SJCRH30 (cell line): ENCODE results near the gene NOX4. TPM values are rescaled to one million over a fixed set of nuclear protein-coding genes. Genes with fewer than 3 reads are reported as not detected.

Source experiments
- DNase-seq, 2 experiments: peaks; one replicate each; pipeline ENCODE4 v3.0.0-alpha.2; 2015 to 2020
- H3K27ac ChIP-seq: fragments of 250-450 bp; sonication (Bioruptor Pico); 2 replicates; pipeline ENCODE4 v1.5.1; 2020; ENCODE audit warnings: mild to moderate bottlenecking, moderate library complexity
- H3K27me3 ChIP-seq: fragments of 250-450 bp; sonication (Bioruptor Pico); 2 replicates; pipeline ENCODE4 v1.5.1; 2020; ENCODE audit warnings: mild to moderate bottlenecking, moderate library complexity
- H3K36me3 ChIP-seq: fragments of 250-450 bp; sonication (Bioruptor Pico); 2 replicates; pipeline ENCODE4 v1.5.1; 2020; ENCODE audit warnings: mild to moderate bottlenecking, moderate library complexity
- H3K4me1 ChIP-seq: fragments of 250-450 bp; sonication (Bioruptor Pico); 2 replicates; pipeline ENCODE4 v1.5.1; 2020; ENCODE audit warnings: mild to moderate bottlenecking, moderate library complexity
- H3K4me3 ChIP-seq: fragments of 250-450 bp; sonication (Bioruptor Pico); 2 replicates; pipeline ENCODE4 v1.5.1; 2020; ENCODE audit warnings: mild to moderate bottlenecking, moderate library complexity
- H3K9me3 ChIP-seq: fragments of 250-450 bp; sonication (Bioruptor Pico); replicated peaks from 2 replicates; pipeline ENCODE4 v1.5.1; 2020; ENCODE audit warnings: mild to moderate bottlenecking, moderate library complexity
- total RNA-seq: library from RNA; depleted of rRNA; stranded (reverse); fragments of >200 nt; shearing (Covaris generic); gene quantifications from 2 replicates; pipeline ENCODE4 v1.2.3, GENCODE V29; 2014; rRNA removed

NOX4 gene
- total RNA-seq, result not detected in 2 replicates

DNA sequence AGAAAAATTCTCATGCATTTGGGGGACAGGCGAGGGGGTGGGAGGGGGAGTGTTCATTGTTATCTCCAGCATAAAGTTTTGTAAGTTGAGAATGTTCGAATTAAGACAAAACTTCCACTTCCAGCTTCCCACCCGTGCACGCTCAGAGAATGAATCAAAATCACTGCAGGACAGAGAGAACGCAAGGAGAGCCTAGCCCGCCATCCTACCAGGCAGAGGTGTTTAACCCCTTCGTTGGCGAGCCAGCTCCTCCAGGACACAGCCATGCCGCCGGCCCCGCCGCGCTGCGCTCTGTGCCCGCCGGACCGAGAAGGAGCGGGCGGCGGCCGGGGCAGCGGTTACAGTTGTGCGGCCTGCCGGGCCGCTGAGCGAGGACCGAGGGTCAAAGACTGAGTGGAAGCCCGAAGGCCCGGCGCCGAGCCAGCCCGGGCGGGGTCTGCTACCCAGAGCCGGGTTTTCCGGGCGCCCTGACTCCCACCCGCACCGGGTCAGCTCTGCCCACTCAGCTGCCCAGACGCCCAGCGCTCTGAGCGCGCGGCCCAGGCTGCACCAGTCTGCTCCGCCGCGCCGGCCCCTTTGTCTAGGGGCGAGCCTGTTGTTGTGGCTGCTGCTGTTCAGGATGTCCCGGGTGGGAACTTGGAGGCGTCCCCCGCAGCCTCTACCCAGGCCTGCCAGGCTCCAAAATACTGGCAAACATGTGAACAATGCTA lies at the start of gene NOX4:
NOX4 (minus strand) TSS at position 395 of the 710 bp plus-strand sequence; CDS start at position 266, 129 bp downstream.
- Histone ChIP-seq H3K36me3 (no peaks in the 10 kb centered on the region), H3K27me3 (0 out of 2 replicates have a peak, but pooled peaks cover 4% of the 10 kb centered on the region), H3K4me1 (no peaks in the 10 kb centered on the region), H3K4me3 (no peak within 1 kb of the TSS), H3K27ac (no peak within 1 kb of the TSS), H3K9me3 (no peaks in the 10 kb centered on the region)
- no peak for DNase-seq

GRCh38 chr11:89540826-89541225 lies 49.7 kb upstream of the NOX4 start:
- Histone ChIP-seq H3K27me3 (no peaks in the 10 kb centered on the region), H3K4me1 (no peaks in the 10 kb centered on the region), H3K36me3 (no peaks in the 10 kb centered on the region), H3K9me3 (no peaks in the 10 kb centered on the region), H3K4me3 (no peak overlapping the region), H3K27ac (no peak overlapping the region)
- no peak for DNase-seq

DNA sequence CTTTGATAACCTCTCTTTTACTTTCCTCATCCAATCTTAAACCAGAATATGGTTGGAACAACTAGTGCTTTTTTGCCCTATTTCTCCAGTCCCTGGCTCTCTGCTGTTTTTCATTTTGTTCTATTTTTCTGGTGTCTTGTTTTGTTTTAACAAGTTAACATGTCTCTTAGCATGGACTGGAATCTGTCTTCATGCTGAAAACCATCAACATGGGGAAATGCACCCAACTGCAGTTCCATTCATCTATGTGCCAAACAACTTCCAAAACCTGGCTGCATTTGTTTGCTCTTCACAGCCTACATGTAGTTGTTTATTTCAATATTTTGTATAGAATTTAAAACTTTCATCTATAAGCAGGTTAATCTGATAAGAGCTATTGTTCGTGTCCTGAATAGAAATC lies 46.8 kb upstream of the NOX4 start:
- Histone ChIP-seq H3K27ac (no peak overlapping the region), H3K4me1 (no peaks in the 10 kb centered on the region), H3K4me3 (no peak overlapping the region), H3K9me3 (no peaks in the 10 kb centered on the region), H3K27me3 (no peaks in the 10 kb centered on the region), H3K36me3 (no peaks in the 10 kb centered on the region)
- DNase-seq, result no peak

GRCh38 chr11:89536926-89537325 lies 45.8 kb upstream of the NOX4 start:
- H3K4me3 ChIP-seq, result no peak overlapping the region
- no peak overlapping the region for H3K27ac ChIP-seq
- H3K4me1 ChIP-seq, result no peaks in the 10 kb centered on the region
- DNase-seq, result no peak
- H3K27me3 ChIP-seq, result no peaks in the 10 kb centered on the region
- no peaks in the 10 kb centered on the region for H3K9me3 ChIP-seq
- no peaks in the 10 kb centered on the region for H3K36me3 ChIP-seq

DNA sequence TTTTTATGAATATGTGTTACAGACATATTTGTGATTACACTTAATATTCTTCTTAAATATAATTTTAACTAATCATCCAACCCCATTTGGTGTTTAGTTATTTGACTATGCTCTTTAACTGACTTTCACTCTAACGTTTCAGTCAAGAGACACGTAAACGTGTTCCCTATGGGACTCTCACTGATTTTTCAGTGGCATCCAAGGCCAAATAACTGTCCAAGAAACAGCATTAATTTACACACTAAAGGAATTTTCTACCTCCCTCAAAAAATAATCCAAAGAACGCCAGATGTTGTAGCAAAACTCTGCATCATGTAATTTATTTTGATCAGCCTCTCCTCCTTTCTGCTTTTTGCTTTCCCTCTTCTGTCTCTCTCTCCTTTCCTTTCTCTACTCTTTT lies 44.0 kb upstream of the NOX4 start:
- H3K27ac ChIP-seq, result no peak overlapping the region
- no peaks in the 10 kb centered on the region for H3K36me3 ChIP-seq
- H3K27me3 ChIP-seq, result no peaks in the 10 kb centered on the region
- no peaks in the 10 kb centered on the region for H3K4me1 ChIP-seq
- no peaks in the 10 kb centered on the region for H3K9me3 ChIP-seq
- H3K4me3 ChIP-seq, result no peak overlapping the region
- no peak for DNase-seq

GRCh38 chr11:89529626-89530380 lies 38.6 kb upstream of the NOX4 start:
- H3K27ac ChIP-seq, result no peak overlapping the region
- no peaks in the 10 kb centered on the region for H3K4me1 ChIP-seq
- H3K27me3 ChIP-seq, result no peaks in the 10 kb centered on the region
- H3K9me3 ChIP-seq, result no peaks in the 10 kb centered on the region
- H3K36me3 ChIP-seq, result no peaks in the 10 kb centered on the region
- no peak overlapping the region for H3K4me3 ChIP-seq
- DNase-seq, result no peak

DNA sequence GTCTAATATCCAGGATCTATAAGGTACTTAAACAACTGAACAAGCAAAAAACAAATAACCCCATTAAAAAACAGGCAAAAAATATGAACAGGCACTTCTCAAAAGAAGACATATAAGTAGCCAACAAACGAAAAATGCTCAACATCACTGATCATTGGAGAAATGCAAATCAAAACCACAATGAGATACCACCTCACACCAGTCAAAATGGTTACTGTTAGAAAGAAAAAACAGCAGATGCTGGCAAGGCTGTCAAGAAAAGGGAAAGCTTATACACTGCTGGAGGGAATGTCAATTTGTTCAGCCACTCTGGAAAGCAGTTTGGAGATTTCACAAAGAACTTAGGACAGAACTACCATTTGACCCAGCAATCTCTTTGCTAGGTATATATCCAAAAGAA lies 30.6 kb upstream of the NOX4 start:
- no peaks in the 10 kb centered on the region for H3K9me3 ChIP-seq
- no peak for DNase-seq
- no peak overlapping the region for H3K27ac ChIP-seq
- no peak overlapping the region for H3K4me3 ChIP-seq
- no peaks in the 10 kb centered on the region for H3K4me1 ChIP-seq
- no peaks in the 10 kb centered on the region for H3K36me3 ChIP-seq
- H3K27me3 ChIP-seq, result no peaks in the 10 kb centered on the region

DNA sequence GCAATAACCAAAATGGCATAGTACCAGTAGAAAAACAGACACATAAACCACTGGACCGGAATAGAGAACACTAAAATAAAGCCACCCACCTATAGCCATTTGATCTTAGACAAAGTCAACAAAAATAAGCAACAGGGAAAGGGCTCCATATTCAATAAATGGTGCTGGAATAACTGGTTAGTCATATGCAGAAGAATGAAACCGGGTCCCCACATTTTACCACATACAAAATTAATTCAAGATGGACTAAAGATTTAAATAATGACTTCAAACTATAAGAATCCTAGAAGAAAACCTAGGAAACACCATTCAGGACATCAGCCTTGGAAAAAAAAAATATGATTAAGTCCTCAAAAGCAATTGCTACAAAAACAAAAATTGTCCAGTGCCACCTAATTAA lies 30.1 kb upstream of the NOX4 start:
- Histone ChIP-seq H3K9me3 (no peaks in the 10 kb centered on the region), H3K4me3 (no peak overlapping the region), H3K27me3 (no peaks in the 10 kb centered on the region), H3K36me3 (no peaks in the 10 kb centered on the region), H3K4me1 (no peaks in the 10 kb centered on the region), H3K27ac (no peak overlapping the region)
- DNase-seq, result no peak

GRCh38 chr11:89516496-89516895 lies 25.3 kb upstream of the NOX4 start:
- H3K4me3 ChIP-seq, result no peak overlapping the region
- no peaks in the 10 kb centered on the region for H3K36me3 ChIP-seq
- DNase-seq, result no peak
- no peaks in the 10 kb centered on the region for H3K9me3 ChIP-seq
- H3K27ac ChIP-seq, result no peak overlapping the region
- H3K4me1 ChIP-seq, result no peaks in the 10 kb centered on the region
- no peaks in the 10 kb centered on the region for H3K27me3 ChIP-seq

DNA sequence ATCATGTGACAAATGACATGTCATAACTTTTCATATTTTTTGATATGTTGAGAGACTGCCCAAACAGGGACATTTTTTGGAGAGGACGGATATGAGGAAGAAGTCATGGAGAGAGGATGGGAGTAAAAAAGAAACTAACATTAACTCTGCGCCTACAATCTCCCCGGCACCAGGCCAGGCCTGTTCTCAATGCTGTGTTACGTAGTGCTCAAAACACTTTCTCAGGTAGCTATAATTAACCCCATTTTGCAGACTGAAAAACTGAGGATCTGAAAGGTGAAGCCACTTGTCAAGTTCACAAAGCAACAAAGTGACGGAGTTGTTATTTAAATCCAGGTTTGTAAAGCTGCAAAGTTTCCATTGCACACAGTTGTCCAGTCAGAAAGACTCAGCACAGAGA lies 17.4 kb upstream of the NOX4 start:
- no peaks in the 10 kb centered on the region for H3K9me3 ChIP-seq
- DNase-seq, result no peak

DNA sequence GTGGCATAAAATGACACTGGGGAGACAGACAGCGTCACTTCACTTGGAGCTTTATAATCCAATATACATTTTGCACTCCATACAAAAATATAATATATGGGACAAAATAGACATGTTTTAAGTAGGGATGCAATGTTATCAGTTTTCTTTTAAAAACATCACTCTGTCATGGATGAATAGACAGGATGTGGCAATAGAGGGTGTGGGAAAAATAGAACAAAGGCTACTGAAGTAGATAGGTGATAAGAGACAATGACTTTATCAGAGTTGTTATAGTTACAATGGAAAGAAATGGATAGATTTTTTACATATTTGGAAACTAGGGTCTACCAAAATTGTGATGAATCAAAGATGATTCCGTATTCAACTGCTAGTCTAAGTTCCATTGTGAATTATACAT lies 13.1 kb upstream of the NOX4 start:
- no peaks in the 10 kb centered on the region for H3K27me3 ChIP-seq
- H3K27ac ChIP-seq, result no peak overlapping the region

More for the DNA sequence above, 17.4 kb upstream of the NOX4 start:
- H3K4me3 ChIP-seq, result no peak overlapping the region
- H3K36me3 ChIP-seq, result no peaks in the 10 kb centered on the region
- H3K27ac ChIP-seq, result no peak overlapping the region
- H3K27me3 ChIP-seq, result no peaks in the 10 kb centered on the region
- H3K4me1 ChIP-seq, result no peaks in the 10 kb centered on the region

DNA sequence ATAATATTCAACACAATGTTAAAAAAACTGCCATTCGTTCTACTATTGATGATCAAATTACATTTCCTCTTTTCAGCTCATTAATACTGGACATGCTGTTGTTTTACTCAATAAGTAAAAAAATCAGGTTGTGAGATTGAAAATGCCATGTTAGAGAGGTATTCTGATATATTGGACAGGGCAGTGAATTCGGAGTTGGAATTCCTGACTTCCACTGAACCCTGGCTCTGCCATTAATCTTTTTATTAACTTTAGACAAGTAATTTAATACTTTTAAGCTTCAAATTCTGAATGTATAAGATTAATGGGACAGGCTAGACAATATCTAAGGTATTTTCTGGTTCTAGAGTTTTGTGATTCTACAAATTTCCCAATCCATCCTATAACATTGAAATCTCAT lies 12.2 kb upstream of the NOX4 start:
- Histone ChIP-seq H3K4me3 (no peak overlapping the region), H3K9me3 (no peaks in the 10 kb centered on the region), H3K36me3 (no peaks in the 10 kb centered on the region), H3K4me1 (no peaks in the 10 kb centered on the region), H3K27ac (no peak overlapping the region), H3K27me3 (no peaks in the 10 kb centered on the region)
- no peak for DNase-seq

More for the DNA sequence above, 13.1 kb upstream of the NOX4 start:
- no peak overlapping the region for H3K4me3 ChIP-seq
- H3K4me1 ChIP-seq, result no peaks in the 10 kb centered on the region
- no peaks in the 10 kb centered on the region for H3K36me3 ChIP-seq
- no peaks in the 10 kb centered on the region for H3K9me3 ChIP-seq
- DNase-seq, result no peak

DNA sequence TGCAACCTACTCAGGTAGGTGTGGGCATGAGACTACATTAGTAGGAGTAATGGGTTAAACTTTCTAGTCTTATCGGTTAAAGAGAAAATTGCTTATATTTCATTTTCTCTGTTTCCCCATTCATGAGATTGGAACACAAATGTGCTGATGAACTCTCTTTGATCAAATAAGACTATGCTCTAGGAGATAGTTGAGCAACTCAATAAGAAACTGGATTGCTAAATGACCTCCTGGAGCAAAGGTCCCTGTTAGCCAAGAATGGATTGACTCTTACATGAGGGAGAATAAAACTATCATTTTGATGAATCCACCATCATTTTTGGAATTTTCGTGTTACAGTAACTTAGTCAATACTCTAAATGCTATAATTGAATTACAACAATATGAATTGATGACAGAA lies 11.1 kb upstream of the NOX4 start:
- Histone ChIP-seq H3K4me1 (no peaks in the 10 kb centered on the region), H3K36me3 (no peaks in the 10 kb centered on the region), H3K27me3 (no peaks in the 10 kb centered on the region), H3K4me3 (no peak overlapping the region), H3K9me3 (no peaks in the 10 kb centered on the region), H3K27ac (no peak overlapping the region)
- no peak for DNase-seq

DNA sequence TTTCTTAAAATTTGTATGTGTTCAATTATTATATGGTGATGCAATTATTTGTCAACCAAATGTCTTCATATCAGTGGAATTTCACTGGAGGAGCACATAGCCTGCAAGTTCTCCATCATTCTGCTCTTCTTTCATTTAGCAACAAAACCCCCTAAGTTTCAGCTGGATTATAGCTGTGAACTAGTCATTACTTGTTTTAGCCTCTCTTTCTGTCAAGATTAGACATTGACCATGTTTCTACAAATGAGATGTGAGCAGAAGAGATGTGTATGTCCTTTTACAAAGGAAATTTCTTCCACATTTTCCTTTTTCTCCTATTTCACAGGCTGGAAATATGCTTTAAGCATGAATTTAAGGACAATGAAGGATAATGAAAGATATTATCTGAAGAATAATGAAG lies 9.2 kb upstream of the NOX4 start:
- no peak overlapping the region for H3K27ac ChIP-seq
- no peak overlapping the region for H3K4me3 ChIP-seq
- H3K4me1 ChIP-seq, result no peaks in the 10 kb centered on the region
- no peaks in the 10 kb centered on the region for H3K36me3 ChIP-seq
- no peak for DNase-seq
- no peaks in the 10 kb centered on the region for H3K9me3 ChIP-seq
- H3K27me3 ChIP-seq, result no peaks in the 10 kb centered on the region

DNA sequence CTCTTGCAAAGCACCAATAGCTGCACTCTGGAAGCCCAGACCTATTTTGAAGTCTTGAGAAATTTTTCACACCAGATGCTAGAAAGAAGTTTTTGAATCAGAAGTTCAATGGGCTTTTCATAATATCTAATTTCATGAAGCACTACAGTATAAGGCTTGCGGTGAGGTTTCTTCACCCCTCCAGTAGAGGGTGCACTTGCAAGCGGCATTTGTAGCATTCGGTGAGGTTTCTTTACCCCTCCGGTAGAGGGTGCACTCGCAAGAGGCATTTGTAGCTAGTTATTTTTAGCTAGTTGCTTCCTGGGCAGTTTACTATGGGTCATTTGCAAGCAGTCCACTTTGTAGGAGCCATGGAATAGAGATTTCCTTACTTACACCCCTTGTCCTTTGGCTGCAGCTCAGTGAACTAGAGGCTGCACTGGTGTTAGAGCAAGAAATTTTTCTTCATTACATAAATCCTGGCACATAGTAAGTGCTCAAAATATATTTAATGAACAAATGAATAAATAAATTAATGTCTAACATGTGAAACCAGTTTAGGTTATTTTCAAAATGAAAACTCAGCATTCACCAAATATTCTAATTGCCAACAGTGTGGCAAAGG lies 7.8 kb upstream of the NOX4 start:
- Histone ChIP-seq H3K36me3 (no peaks in the 10 kb centered on the region), H3K27me3 (no peaks in the 10 kb centered on the region), H3K4me3 (no peak overlapping the region), H3K9me3 (no peaks in the 10 kb centered on the region), H3K4me1 (no peaks in the 10 kb centered on the region), H3K27ac (no peak overlapping the region)
- no peak for DNase-seq
